Mesenchymal stem cell (in vitro differentiated cells and primary cell): ENCODE data around the gene CAMTA1.
A peak's percentile ranks its signal among the peaks of the same experiment; 100 is the strongest.

Source experiments
- DNase-seq: peaks from one replicate; pipeline ENCODE4 v3.0.0-alpha.2; 2013
- H2AFZ ChIP-seq: one replicate; pipeline ENCODE4 v1.6.1; 2013; ENCODE audit warnings: low read depth, mild to moderate bottlenecking, control low read depth, inconsistent platforms, low read length, moderate library complexity
- H2AK5ac ChIP-seq: 2 replicates; pipeline ENCODE4 v1.6.1; 2013; ENCODE audit warnings: low read length, moderate library complexity, mild to moderate bottlenecking, inconsistent platforms; ENCODE audit not compliant: severe bottlenecking
- H2BK120ac ChIP-seq: one replicate; pipeline ENCODE4 v1.6.1; 2013; ENCODE audit warnings: low read depth, mild to moderate bottlenecking, inconsistent platforms, low read length, moderate library complexity
- H2BK12ac ChIP-seq, 2 experiments: one replicate each; pipeline ENCODE4 v1.6.1; 2013; ENCODE audit warnings: inconsistent platforms in 2 of 2, low read length in 2 of 2, mild to moderate bottlenecking in 2 of 2, moderate library complexity in 2 of 2, control low read depth in 1 of 2
- H2BK15ac ChIP-seq: one replicate; pipeline ENCODE4 v1.6.1; 2013; ENCODE audit warnings: mild to moderate bottlenecking, low read depth, inconsistent platforms; ENCODE audit not compliant: poor library complexity, severe bottlenecking
- H2BK5ac ChIP-seq: 2 replicates; pipeline ENCODE4 v1.6.1; 2013; ENCODE audit warnings: low read depth, mild to moderate bottlenecking, low read length, control low read depth, inconsistent platforms; ENCODE audit not compliant: poor library complexity, severe bottlenecking
- H3K14ac ChIP-seq, 2 experiments: one replicate each; pipeline ENCODE4 v1.6.1; 2013; ENCODE audit warnings: inconsistent platforms in 2 of 2, low read length in 2 of 2, control low read depth in 1 of 2, mild to moderate bottlenecking in 1 of 2, moderate library complexity in 1 of 2
- H3K18ac ChIP-seq, 2 experiments: one replicate each; pipeline ENCODE4 v1.6.1; 2013; ENCODE audit warnings: inconsistent platforms in 2 of 2, low read length in 2 of 2, control low read depth in 1 of 2, low read depth in 1 of 2, mild to moderate bottlenecking in 1 of 2
- H3K23ac ChIP-seq, 2 experiments: one replicate each; pipeline ENCODE4 v1.6.1; 2013; ENCODE audit warnings: inconsistent platforms in 2 of 2, low read length in 2 of 2, mild to moderate bottlenecking in 2 of 2, moderate library complexity in 2 of 2, control low read depth in 1 of 2
- H3K27ac ChIP-seq: 2 replicates; pipeline ENCODE4 v1.5.1; 2013; ENCODE audit warnings: mild to moderate bottlenecking, moderate library complexity, low read length, control low read depth, inconsistent platforms; ENCODE audit not compliant: poor library complexity, severe bottlenecking
- H3K27me3 ChIP-seq, 2 experiments: 2 replicates each; pipeline versions ENCODE4 v1.6.1 to v1.7.0; 2013; ENCODE audit warnings: low read length in 2 of 2, mild to moderate bottlenecking in 2 of 2, moderate library complexity in 2 of 2, control low read depth in 1 of 2, inconsistent platforms in 1 of 2; ENCODE audit not compliant: control insufficient read depth in 1 of 2, insufficient read depth in 1 of 2
- H3K36me3 ChIP-seq, 2 experiments: 2 replicates each; pipeline versions ENCODE4 v1.6.1 to v1.7.0; 2013; ENCODE audit warnings: low read length in 2 of 2, control low read depth in 1 of 2, inconsistent platforms in 1 of 2, low read depth in 1 of 2, mild to moderate bottlenecking in 1 of 2; ENCODE audit not compliant: insufficient read depth in 2 of 2, control insufficient read depth in 1 of 2
- H3K4ac ChIP-seq, 2 experiments: one replicate each; pipeline ENCODE4 v1.6.1; 2013; ENCODE audit warnings: inconsistent platforms in 2 of 2, low read length in 2 of 2, mild to moderate bottlenecking in 2 of 2, moderate library complexity in 2 of 2, control low read depth in 1 of 2, low read depth in 1 of 2
- H3K4me1 ChIP-seq: 2 replicates; pipeline ENCODE4 v1.6.1; 2013; ENCODE audit warnings: low read depth, low read length, control low read depth; ENCODE audit not compliant: control insufficient read depth, insufficient read depth
- H3K4me2 ChIP-seq: 2 replicates; pipeline ENCODE4 v1.6.1; 2013; ENCODE audit warnings: low read length, mild to moderate bottlenecking, inconsistent platforms; ENCODE audit not compliant: poor library complexity, severe bottlenecking
- H3K4me3 ChIP-seq, 2 experiments: 2 replicates each; pipeline versions ENCODE4 v1.5.1 to v1.7.0; 2013; ENCODE audit warnings: low read length in 2 of 2, mild to moderate bottlenecking in 2 of 2, control low read depth in 1 of 2, low read depth in 1 of 2; ENCODE audit not compliant: insufficient read depth in 1 of 2
- H3K79me1 ChIP-seq: replicated peaks from 2 replicates; pipeline ENCODE4 v1.6.1; 2013; ENCODE audit warnings: mild to moderate bottlenecking, control low read depth, low read length, inconsistent platforms; ENCODE audit not compliant: poor library complexity, severe bottlenecking
- H3K9ac ChIP-seq: 2 replicates; pipeline ENCODE4 v1.7.0; 2013; ENCODE audit warnings: mild to moderate bottlenecking, low read length, moderate library complexity
- H3K9me3 ChIP-seq: 2 replicates; pipeline ENCODE4 v1.7.0; 2013; ENCODE audit warnings: mild to moderate bottlenecking, low read length; ENCODE audit not compliant: control insufficient read depth
- H4K8ac ChIP-seq: one replicate; pipeline ENCODE4 v1.6.1; 2013; ENCODE audit warnings: inconsistent platforms, mild to moderate bottlenecking, low read length, moderate library complexity
- H4K91ac ChIP-seq: one replicate; pipeline ENCODE4 v1.6.1; 2013; ENCODE audit warnings: mild to moderate bottlenecking, low read length, inconsistent platforms
- WGBS: methylation state at CpG from one replicate; pipeline ENCODE4 v1.1.7; 2013; ENCODE audit warnings: mixed read lengths; 5-methylcytosine and 5-hydroxymethylcytosine counted together

The CAMTA1 gene

DNA sequence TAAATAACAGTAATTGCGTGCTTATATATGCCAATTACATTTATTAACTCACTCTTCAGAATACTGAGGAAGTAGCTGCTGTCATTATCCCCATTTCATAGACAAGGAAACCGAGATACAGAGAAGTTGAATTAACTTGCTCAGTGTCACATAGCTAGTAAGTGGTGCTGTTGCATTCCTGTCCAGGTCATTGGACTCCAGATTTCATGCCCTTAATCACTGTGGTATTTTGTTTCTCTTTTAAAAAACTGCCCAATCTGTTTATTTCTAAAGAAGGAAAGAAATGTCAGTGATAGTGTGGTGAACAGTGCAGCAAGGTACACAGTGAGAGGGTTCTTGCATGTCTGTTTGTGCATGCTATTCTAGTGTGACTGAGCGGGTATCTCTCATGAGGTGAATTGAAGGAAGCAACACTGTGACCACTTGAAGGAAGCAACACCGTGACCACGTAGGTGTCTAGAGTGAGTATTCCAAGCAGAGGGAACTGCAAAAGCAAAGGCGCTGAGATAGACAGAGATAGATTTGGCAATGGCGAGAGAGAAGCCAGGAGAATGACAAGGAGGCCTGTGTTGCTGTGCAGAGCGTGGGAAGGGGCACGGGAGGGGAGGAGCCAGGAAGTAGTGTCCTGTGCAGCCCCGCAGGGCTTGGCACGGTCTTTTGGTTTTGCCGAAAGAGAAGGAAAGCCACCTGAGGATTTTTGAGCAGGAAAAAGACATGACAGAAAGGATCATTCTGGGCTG lies 95.9 kb downstream of the CAMTA1 start:
- H2AK5ac ChIP-seq = no peak overlapping the region
- no peak overlapping the region for H3K9ac ChIP-seq
- no peak overlapping the region for H2BK12ac ChIP-seq
- H3K4me1 ChIP-seq = peaks cover 20% of the 10 kb centered on the region
- WGBS = 96% methylated on average over 12 of the region's 12 CpGs
- no peak overlapping the region for H3K18ac ChIP-seq
- H3K4me3 ChIP-seq = no peak overlapping the region
- no peak overlapping the region for H2BK120ac ChIP-seq
- H3K4me2 ChIP-seq = no peak overlapping the region
- no peak overlapping the region for H3K14ac ChIP-seq
- no peak for DNase-seq
- no peak overlapping the region for H3K23ac ChIP-seq
- H2AFZ ChIP-seq = no peak overlapping the region
- no peak overlapping the region for H4K91ac ChIP-seq
- peaks cover 15 to 23% of the 10 kb centered on the region in 2 experiments for H3K36me3 ChIP-seq
- no peak overlapping the region for H3K4ac ChIP-seq
- H3K27ac ChIP-seq = no peak overlapping the region
- no peaks in the 10 kb centered on the region for H3K27me3 ChIP-seq
- H3K79me1 ChIP-seq = peaks cover 42% of the 10 kb centered on the region
- H3K9me3 ChIP-seq = no peaks in the 10 kb centered on the region
- no peak overlapping the region for H2BK5ac ChIP-seq
- H4K8ac ChIP-seq = no peak overlapping the region
- H2BK15ac ChIP-seq = no peak overlapping the region

DNA sequence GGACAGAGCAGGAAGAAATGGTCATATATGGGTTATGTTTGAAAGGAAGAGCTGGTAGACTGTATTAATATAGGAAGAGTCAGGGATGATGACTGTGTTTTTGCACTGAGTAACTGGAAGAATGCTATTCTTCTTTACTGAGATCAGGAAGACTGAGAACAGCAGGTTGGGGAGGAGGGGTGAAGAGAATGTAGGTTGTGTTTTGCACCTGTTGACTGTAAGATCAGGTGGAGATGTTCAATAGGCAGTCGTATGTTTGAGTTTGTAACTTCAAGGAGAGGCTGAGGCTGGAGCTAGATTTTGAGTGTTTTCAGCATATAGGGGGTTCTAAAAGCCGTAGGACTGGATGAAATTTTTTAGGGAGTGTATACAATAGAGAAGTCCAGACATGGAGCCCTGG lies 97.2 kb downstream of the CAMTA1 start:
- Histone ChIP-seq H3K4me3 (no peak overlapping the region), H3K4ac (no peak overlapping the region), H3K4me1 (peaks cover 20% of the 10 kb centered on the region), H3K18ac (no peak overlapping the region), H3K36me3 (peaks cover 8 to 18% of the 10 kb centered on the region in 2 experiments), H2BK120ac (no peak overlapping the region), H2BK15ac (no peak overlapping the region), H3K79me1 (peaks cover 42% of the 10 kb centered on the region), H3K27ac (no peak overlapping the region), H2BK5ac (no peak overlapping the region), H3K4me2 (no peak overlapping the region), H2BK12ac (no peak overlapping the region), H3K9ac (no peak overlapping the region), H2AK5ac (no peak overlapping the region), H3K27me3 (no peaks in the 10 kb centered on the region), H3K14ac (no peak overlapping the region), H4K8ac (no peak overlapping the region), H2AFZ (no peak overlapping the region), H3K9me3 (no peaks in the 10 kb centered on the region), H4K91ac (no peak overlapping the region), H3K23ac (no peak overlapping the region)
- 100% methylated on average over 2 of the region's 2 CpGs for WGBS
- DNase-seq = no peak

DNA sequence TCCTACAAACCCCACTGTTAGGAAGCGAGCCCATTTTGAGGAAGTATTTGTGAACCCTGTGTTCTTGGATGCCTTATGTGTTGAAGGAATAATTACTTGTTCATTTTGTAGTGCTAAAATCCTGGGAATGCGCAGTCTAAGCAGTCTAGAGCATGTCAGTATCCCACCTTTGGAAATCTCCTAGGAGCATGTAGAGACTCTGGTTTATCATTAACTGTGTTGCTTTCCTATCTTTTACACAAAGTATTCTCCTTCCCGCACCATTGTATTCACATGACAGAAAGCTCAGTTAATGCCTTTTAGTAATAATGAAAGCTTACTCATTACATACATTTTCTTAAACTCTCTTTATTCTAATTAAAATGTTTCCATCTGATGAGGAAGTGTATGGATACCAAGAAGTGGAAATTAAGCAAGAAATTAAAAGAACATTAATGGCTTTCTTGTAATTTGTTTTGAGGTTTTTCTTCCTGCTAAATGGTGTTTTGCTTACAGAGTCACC lies 99.4 kb downstream of the CAMTA1 start:
- Histone ChIP-seq H4K8ac (no peak overlapping the region), H2BK15ac (no peak overlapping the region), H3K18ac (no peak overlapping the region), H3K9me3 (no peaks in the 10 kb centered on the region), H2BK120ac (no peak overlapping the region), H3K9ac (no peak overlapping the region), H3K14ac (no peak overlapping the region), H4K91ac (no peak overlapping the region), H2BK12ac (no peak overlapping the region), H2AFZ (no peak overlapping the region), H3K27me3 (no peaks in the 10 kb centered on the region), H2AK5ac (no peak overlapping the region), H3K4me3 (no peak overlapping the region), H3K79me1 (peaks cover 37% of the 10 kb centered on the region), H3K4me2 (no peak overlapping the region), H3K4ac (no peak overlapping the region), H3K4me1 (peaks cover 22% of the 10 kb centered on the region), H3K23ac (no peak overlapping the region), H3K36me3 (peaks cover 0 to 5% of the 10 kb centered on the region in 2 experiments), H2BK5ac (no peak overlapping the region), H3K27ac (peak overlapping the region; percentile 64)
- WGBS = 100% methylated on average over 2 of the region's 3 CpGs
- no peak for DNase-seq

DNA sequence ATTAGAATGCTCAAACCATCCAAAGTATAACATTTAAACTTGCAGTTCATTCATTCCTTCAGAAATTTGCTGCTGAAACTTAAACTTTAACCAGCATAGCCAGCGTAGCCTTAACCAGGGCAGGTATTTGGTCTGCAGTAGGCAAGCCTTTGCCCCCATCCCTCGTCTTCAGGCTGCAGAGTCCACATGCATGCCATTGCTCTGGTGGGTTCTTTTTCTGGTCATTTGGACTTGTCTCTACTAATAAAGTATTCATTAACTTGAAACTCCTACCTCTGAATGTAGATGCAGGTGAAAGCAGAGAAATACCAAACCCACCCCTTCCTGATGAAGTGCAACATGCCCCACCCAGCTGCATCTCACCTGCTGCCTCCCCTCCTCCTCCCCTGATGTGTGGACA lies 100.2 kb downstream of the CAMTA1 start:
- DNase-seq = no peak
- H3K23ac ChIP-seq = no peak overlapping the region
- no peak overlapping the region for H4K91ac ChIP-seq
- H3K9ac ChIP-seq = no peak overlapping the region
- H3K79me1 ChIP-seq = peaks cover 32% of the 10 kb centered on the region
- no peak overlapping the region for H2BK12ac ChIP-seq
- no peak overlapping the region for H4K8ac ChIP-seq
- H3K4me3 ChIP-seq = no peak overlapping the region
- WGBS = 100% methylated on average over 1 of the region's 2 CpGs
- H3K9me3 ChIP-seq = no peaks in the 10 kb centered on the region
- H3K4me2 ChIP-seq = no peak overlapping the region
- no peak overlapping the region for H3K4ac ChIP-seq
- H3K36me3 ChIP-seq = peaks cover 0 to 3% of the 10 kb centered on the region in 2 experiments
- H2AK5ac ChIP-seq = peak overlapping the region; percentile 93
- H3K27me3 ChIP-seq = no peaks in the 10 kb centered on the region
- no peak overlapping the region for H2BK120ac ChIP-seq
- H3K18ac ChIP-seq = no peak overlapping the region
- no peak overlapping the region for H2BK5ac ChIP-seq
- H3K4me1 ChIP-seq = peaks cover 21% of the 10 kb centered on the region
- H2AFZ ChIP-seq = no peak overlapping the region
- no peak overlapping the region for H2BK15ac ChIP-seq
- no peak overlapping the region for H3K27ac ChIP-seq
- no peak overlapping the region for H3K14ac ChIP-seq
